Left cardiac atrium (tissue), 4 donors: ENCODE measurements around the gene ZSCAN22. TPM values are rescaled to one million over a fixed set of nuclear protein-coding genes. Genes with fewer than 3 reads are reported as not detected.

ENCODE experiments used
- ATAC-seq, 2 donors: fragments of 200-7000 bp; cut with Tn5 transposase; one replicate each; pipeline ENCODE4 v1.9.1; 2020; ENCODE audit warnings: mild to moderate bottlenecking in 2 of 2, moderate library complexity in 2 of 2
- DNase-seq: peaks from one replicate; pipeline ENCODE4 v3.0.0-alpha.2; 2020
- intact Hi-C, 2 donors: fragments of 100-400 bp; cut with DNase I; formaldehyde crosslinking; loops; one replicate each; pipeline versions ENCODE4 v1.14.1 to v1.15.1; 2022 to 2023
- total RNA-seq, 2 donors: library from RNA; stranded (reverse); fragmentation: NEBNext Ultra II Directional; extraction: Animal tissue kit (Norgen Biotek cat#: 25700); gene quantifications; one replicate each; pipeline ENCODE4 v1.2.1, GENCODE V29; 2021
- donor health status: DM: no; HTN: yes; CAD: no.
- donor health status: DM: no; HTN: yes; CAD: no; lungs with severe emphysema.
- donor health status: DM: yes; HTN: yes; CAD: no.
- donor health status: Dilated cardiomyopathy.

The ZSCAN22 gene
- total RNA-seq, 2 donors from 2014 or later = 2.0 to 2.1 TPM

DNA sequence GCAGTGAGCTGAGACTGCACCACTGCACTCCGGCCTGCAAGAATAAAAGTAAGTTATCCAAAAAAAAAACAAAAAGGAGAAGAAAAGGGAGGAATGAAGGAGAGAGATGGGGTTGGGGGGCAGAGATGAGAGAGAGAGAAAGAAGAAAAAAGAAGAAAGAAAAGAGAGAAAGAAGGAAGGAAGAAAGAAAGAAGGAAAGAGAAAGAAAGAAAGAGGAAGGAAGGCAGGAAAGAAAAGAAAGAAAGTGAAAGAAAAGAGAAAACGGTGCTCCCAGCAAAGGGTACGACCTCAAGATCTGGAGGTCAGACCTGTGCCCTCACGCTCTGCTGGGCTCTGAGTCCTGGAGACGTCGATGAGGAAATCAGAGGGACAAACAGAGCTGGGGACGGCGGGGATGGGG, 22.8 kb downstream of the ZSCAN22 start:
- intact Hi-C loops = no loop called here
- no peak for ATAC-seq
- DNase-seq = no peak

- DNase-seq (no peak), ATAC-seq (no peak)
- intact Hi-C loops = no loop called here
These were observed 23.4 kb downstream of the ZSCAN22 start for GRCh38 chr19:58350001-58350861.

DNA sequence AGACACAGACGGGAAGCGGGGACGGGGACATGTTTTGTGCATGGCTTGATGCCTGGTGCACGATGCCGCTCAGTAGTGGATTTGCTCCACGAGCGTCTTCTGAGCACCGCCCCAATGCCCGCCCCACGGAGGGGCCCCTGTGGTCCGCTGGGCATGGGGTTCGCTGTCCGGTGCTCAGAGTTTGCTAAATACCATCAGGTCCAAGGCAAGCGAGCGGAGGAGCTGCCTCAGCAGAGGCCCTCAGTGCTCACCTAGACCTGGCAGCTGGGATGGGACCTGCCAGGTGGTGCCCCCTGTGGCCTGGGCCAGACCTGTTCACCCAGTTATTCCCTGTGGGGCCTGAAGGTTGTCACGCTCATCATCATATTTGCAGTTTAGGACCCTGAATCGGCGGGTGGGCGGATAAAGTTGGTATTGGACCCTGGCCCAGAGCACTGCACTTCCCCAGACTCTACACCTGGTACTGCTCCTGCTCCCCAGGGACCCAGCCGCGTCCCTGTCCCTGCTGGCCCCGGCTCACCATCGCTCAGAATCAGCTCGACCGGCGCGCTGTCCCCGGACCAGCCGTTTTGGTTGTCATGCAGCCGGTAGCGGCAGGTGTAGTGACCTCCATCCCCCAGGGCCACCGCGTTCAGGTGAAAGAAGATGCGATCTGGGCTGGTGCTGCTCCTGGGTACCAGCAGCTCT, 24.2 kb downstream of the ZSCAN22 start:
- ATAC-seq (no peak), DNase-seq (no peak)
- intact Hi-C loops = no loop called here

DNA sequence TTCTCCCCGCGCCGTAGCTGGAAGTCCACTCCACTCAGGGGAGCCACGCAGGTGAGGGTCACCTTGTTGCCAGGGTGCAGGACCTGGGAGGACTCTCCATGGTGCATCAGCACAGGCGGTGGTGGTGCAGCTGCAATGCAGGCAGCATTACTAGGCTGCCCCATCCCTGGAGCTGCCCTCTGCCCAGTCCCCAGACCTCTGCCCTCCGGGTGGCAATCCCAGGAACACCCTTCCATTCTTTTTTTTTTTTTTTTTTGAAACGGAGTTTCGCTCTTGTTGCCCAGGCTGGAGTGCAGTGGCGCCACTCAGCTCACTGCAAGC, 24.7 kb downstream of the ZSCAN22 start:
- DNase-seq = no peak
- no peak for ATAC-seq
- intact Hi-C loops = no loop called here

- no peak for DNase-seq
- no peak for ATAC-seq
- intact Hi-C loops = no loop called here
These were observed 25.4 kb downstream of the ZSCAN22 start for GRCh38 chr19:58351990-58352755.

DNA sequence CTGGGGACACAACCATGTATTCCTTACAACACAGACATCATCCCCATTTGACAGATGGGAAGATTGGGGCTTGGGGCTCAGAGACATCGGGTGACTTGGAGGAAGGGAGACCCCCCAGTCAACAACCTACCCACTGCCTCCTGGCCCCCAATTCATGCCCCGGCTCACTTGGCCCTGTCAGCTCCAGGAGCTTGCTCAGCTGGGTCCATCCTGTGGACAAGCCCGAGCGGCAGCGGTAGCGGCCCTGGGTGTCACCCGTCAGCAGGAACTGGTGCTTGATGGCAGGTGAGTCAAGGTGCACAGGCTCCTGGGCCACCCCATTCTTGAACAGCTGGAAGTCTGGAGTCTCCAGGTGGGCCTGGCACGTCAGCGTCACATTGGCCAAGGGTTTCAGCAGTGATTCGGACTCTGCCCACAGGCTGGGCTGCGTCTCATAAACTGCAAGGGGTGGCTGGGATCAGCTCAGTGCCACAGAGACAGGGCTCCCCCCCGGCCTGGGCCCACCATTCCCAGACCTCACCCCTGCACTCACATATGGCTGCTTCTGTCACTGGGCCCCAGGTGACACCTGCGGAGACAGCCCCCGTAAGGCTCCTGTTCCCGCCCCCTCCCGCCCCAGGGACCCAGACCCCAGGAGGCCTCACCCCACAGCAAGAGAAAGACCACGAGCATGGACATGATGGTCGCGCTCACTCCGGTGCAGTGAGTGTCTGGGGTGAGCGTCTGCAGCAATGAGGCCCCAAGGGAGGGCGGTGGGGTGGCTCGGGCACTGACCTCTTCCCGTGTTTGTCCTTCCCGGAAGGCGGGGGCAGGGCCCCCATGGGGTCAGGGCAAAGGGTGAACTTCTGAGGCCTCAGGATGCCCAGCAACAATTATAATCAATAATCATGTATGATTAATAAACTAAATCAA, 26.2 kb downstream of the ZSCAN22 start, which contains the start of gene A1BG:
A1BG (minus strand) TSS at position 733 of the 912 bp plus-strand sequence; CDS start at position 678, 55 bp downstream.
- no peak for DNase-seq
- ATAC-seq = no peak
- intact Hi-C loops = no loop called here

GRCh38 chr19:58353717-58354477, 27.1 kb downstream of the ZSCAN22 start:
- no peak for DNase-seq
- intact Hi-C loops = no loop called here

DNA sequence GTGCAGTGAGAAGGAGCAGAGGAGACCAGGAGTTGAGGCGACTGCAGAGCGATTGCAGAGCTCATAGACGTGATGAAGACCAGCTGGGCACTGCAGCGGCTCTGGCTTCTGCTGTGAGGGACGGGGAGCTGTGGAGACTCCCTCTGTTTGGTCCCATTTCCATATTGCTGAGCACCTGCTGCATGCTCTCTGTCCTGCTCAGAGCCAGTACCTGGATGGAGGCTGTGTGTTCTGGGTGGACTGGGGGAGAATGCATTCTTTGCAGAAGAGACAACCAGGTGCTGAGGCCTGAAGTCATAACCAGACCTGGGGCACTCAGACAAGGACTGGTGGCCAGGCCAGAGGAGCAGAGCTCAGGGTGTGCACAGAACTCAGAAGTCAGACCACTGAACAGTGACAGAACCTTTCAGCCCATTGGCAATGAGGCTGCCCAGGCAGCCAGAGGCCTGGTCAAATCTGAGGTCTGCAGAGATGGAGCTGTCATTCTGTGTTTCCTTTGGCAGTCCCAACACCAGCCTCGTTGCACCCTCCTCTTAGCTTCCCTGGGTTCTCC, 27.8 kb downstream of the ZSCAN22 start:
- intact Hi-C loops = no loop called here
- ATAC-seq = no peak
- no peak for DNase-seq

More at GRCh38 chr19:58353717-58354477, 27.1 kb downstream of the ZSCAN22 start:
- no peak for ATAC-seq

- intact Hi-C loops = no loop called here
- no peak for DNase-seq
- no peak for ATAC-seq
These were observed 28.5 kb downstream of the ZSCAN22 start for GRCh38 chr19:58355215-58355796.

GRCh38 chr19:58355908-58356765, 29.3 kb downstream of the ZSCAN22 start:
- ATAC-seq (peak; percentile 31 to 52), DNase-seq (no peak)
- intact Hi-C loops = no loop called here

DNA sequence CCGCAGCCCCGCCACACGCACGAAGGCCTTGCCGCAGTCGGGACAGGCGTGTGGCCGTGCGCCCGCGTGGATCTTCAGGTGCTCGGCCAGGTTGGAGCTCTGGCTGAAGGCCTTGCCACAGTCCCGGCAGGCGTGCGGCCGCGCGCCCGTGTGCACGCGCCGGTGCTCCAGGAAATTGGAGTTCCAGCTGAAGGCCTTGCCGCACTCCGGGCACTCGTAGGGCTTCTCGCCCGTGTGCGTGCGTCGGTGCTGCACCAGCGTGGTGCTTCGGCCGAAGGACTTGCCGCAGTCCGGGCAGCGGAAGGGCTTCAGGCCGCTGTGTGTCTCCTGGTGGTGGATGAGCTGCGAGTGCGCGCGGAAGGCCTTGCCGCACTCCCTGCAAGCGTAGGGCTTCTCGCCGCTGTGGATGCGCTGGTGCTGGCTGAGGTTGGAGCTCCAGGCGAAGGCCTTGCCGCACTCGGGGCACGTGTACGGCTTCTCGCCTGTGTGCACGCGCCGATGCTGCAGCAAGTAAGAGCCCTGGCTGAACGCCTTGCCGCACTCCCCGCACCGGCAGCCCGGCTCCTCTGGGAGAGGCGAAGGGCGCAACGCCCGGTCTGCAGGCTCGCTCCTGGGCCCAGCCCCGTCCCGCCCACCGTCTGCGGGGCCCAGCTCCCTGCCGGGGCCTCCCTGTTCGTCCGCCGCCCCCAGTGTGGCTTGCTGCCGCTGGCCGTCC, 30.1 kb downstream of the ZSCAN22 start:
- DNase-seq (no peak), ATAC-seq (peak; percentile 7 to 10)
- intact Hi-C loops = no loop called here

GRCh38 chr19:58357481-58358145, 30.8 kb downstream of the ZSCAN22 start:
- DNase-seq (no peak), ATAC-seq (no peak)
- intact Hi-C loops = no loop called here

GRCh38 chr19:58361900-58362271, 35.1 kb downstream of the ZSCAN22 start:
- DNase-seq = peak; percentile 76
- peak; percentile 9 to 34 for ATAC-seq
- intact Hi-C loops = loop anchor here in 1 of 2 donors (1.0 kb wide), 1 partner anchor 35 kb away; no protein-coding TSS in a partner anchor

- peak; percentile 99 for DNase-seq
- intact Hi-C loops = loop anchor here in 1 of 2 donors (1.0 kb wide), 1 partner anchor 35 kb away; no protein-coding TSS in a partner anchor
- ATAC-seq = peak; percentile 96 to 97
These were observed 35.6 kb downstream of the ZSCAN22 start, which contains the start of gene ZNF497 for GRCh38 chr19:58362272-58362994. ZNF497 (minus strand) TSS chr19:58362751; CDS start chr19:58357635, 5,116 bp downstream.
